SK-N-SH (cell line): ENCODE measurements around the gene WWC2.

Source experiments
- CTCF ChIP-seq: fragments of 200-600 bp; sonication (generic); IDR thresholded peaks from 2 replicates; pipeline ENCODE4 v1.6.1; 2017; ENCODE audit warnings: antibody characterized with exemption, mild to moderate bottlenecking, moderate library complexity
- EZH2phosphoT487 ChIP-seq: fragments of 200-600 bp; sonication (generic); IDR thresholded peaks from 2 replicates; pipeline ENCODE4 v1.6.1; 2017; ENCODE audit warnings: low read depth, mixed run types, mild to moderate bottlenecking, antibody characterized with exemption, moderate library complexity, borderline replicate concordance
- NRF1 ChIP-seq: IDR thresholded peaks from 2 replicates; pipeline ENCODE4 v1.6.1; 2012; ENCODE audit warnings: low read depth, mild to moderate bottlenecking, low read length
- TAF1 ChIP-seq: IDR thresholded peaks from 2 replicates; pipeline ENCODE4 v1.6.1; 2012; ENCODE audit warnings: low read depth, mild to moderate bottlenecking, low read length, moderate library complexity, borderline replicate concordance
- TF ChIP-seq, protein P1 (sequence below): IDR thresholded peaks from 2 replicates; pipeline ENCODE4 v1.4.0; 2012; ENCODE audit warnings: low read depth

GRCh38 chr4:183171484-183172267, 72.6 kb downstream of the WWC2 start:
- TF ChIP-seq EZH2phosphoT487 (no peak), NRF1 (no peak), TAF1 (no peak), CTCF (no peak)
- TF ChIP-seq, protein P1, sequence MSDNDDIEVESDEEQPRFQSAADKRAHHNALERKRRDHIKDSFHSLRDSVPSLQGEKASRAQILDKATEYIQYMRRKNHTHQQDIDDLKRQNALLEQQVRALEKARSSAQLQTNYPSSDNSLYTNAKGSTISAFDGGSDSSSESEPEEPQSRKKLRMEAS: no peak
